A549 (cell line): Measurements from ENCODE around the gene CCL4. TPM values are rescaled to one million over a fixed set of nuclear protein-coding genes. Genes with fewer than 3 reads are reported as not detected.
"Not testable (repeated sequence)": the region's sequence is repeated elsewhere in the genome, so short reads cannot be mapped to it uniquely, and the experiment has no call there.

Experiments used
- ATAC-seq, 2 experiments: fragments of 200-7000 bp in 1 of 2; fragments of >200 bp in 1 of 2; cut with Nextera tagmentation in 1 of 2; cut with Tn5 transposase in 1 of 2; 3 replicates each; pipeline versions ENCODE4 v1.8.0 to v1.9.1; 2018 to 2020; ENCODE audit warnings: mild to moderate bottlenecking in 1 of 2, moderate library complexity in 1 of 2
- CTCF ChIA-PET: fragments of 300-600 bp; sonication (Branson Sonifier 250); formaldehyde crosslinking; extraction: SDS; loops from one replicate; lab custom pipeline; 2021; ENCODE audit warnings: antibody characterized with exemption, inconsistent platforms; lab: Yijun Ruan, JAX
- POLR2A ChIA-PET: fragments of 350-600 bp; formaldehyde crosslinking; extraction: SDS; loops from one replicate; lab custom pipeline; 2021; ENCODE audit warnings: antibody characterized with exemption, inconsistent platforms; lab: Yijun Ruan, JAX
- DNase-seq, 2 experiments: peaks; one replicate each; pipeline versions ENCODE4 v3.0.0 to v3.0.0-alpha.2; 2011 to 2016; ENCODE audit warnings: low read depth in 1 of 2, low spot score in 1 of 2
- FAIRE-seq: peaks from 2 replicates; lab custom pipeline; 2011; peaks lifted over from hg19 to GRCh38; lab: Jason Lieb, UNC
- H3K27ac ChIP-seq, 2 experiments: fragments of >200 bp; sonication (Bioruptor Twin); formaldehyde crosslinking; 3 replicates each; pipeline ENCODE4 v1.5.1; 2016 to 2017
- H3K4me1 ChIP-seq: fragments of >200 bp; sonication (Bioruptor Twin); formaldehyde crosslinking; 3 replicates; pipeline ENCODE4 v1.6.1; 2016
- H3K4me2 ChIP-seq: fragments of >200 bp; sonication (Bioruptor Twin); formaldehyde crosslinking; 3 replicates; pipeline ENCODE4 v1.6.1; 2016
- H3K4me3 ChIP-seq: fragments of >200 bp; sonication (Bioruptor Twin); formaldehyde crosslinking; 3 replicates; pipeline ENCODE4 v1.5.1; 2016
- H3K9me3 ChIP-seq: fragments of >200 bp; sonication (Bioruptor Twin); formaldehyde crosslinking; 3 replicates; pipeline ENCODE4 v1.6.1; 2016
- CHD2 ChIP-seq: fragments of 150-350 bp; IDR thresholded peaks from 2 replicates; pipeline ENCODE4 v1.6.1; 2014; ENCODE audit warnings: low read length; ENCODE audit not compliant: partially characterized antibody
- EHF ChIP-seq: fragments of 250-450 bp; sonication (Bioruptor Pico); IDR thresholded peaks from 2 replicates; pipeline ENCODE4 v1.5.0; 2020; ENCODE audit warnings: mild to moderate bottlenecking
- FOSL2 ChIP-seq, 2 experiments: fragments of 450-650 bp in 1 of 2; fragments of >200 bp in 1 of 2; sonication (Bioruptor Twin) in 1 of 2; formaldehyde crosslinking; IDR thresholded peaks; 2 replicates each; pipeline versions ENCODE4 v1.5.0 to v1.6.1; 2016 to 2020; ENCODE audit warnings: mild to moderate bottlenecking in 1 of 2, moderate library complexity in 1 of 2
- GATA3 ChIP-seq: IDR thresholded peaks from 2 replicates; pipeline ENCODE4 v1.6.1; 2012; ENCODE audit warnings: borderline replicate concordance
- HOXB5 ChIP-seq: fragments of 250-450 bp; sonication (Bioruptor Pico); IDR thresholded peaks from 2 replicates; pipeline ENCODE4 v1.5.0; 2020; ENCODE audit warnings: mild to moderate bottlenecking, moderate library complexity
- JUN ChIP-seq, 2 experiments: fragments of >200 bp; sonication (Bioruptor Twin); formaldehyde crosslinking; IDR thresholded peaks; 2 replicates in 1 of 2; 3 replicates in 1 of 2; pipeline ENCODE4 v1.6.1; 2016 to 2017
- KDM1A ChIP-seq: fragments of 200-600 bp; sonication (generic); IDR thresholded peaks from 2 replicates; pipeline ENCODE4 v1.6.1; 2016; ENCODE audit warnings: low read depth, mild to moderate bottlenecking
- MAZ ChIP-seq: fragments of 150-350 bp; IDR thresholded peaks from 2 replicates; pipeline ENCODE4 v1.6.1; 2014; ENCODE audit warnings: antibody characterized with exemption, low read depth, low read length, borderline replicate concordance
- NPAS2 ChIP-seq: fragments of 250-450 bp; sonication (Bioruptor Pico); IDR thresholded peaks from 2 replicates; pipeline ENCODE4 v1.8.0; 2022; ENCODE audit warnings: mild to moderate bottlenecking, moderate library complexity, borderline replicate concordance
- POLR2AphosphoS2 ChIP-seq: conservative IDR thresholded peaks from 2 replicates; pipeline ENCODE4 v1.6.1; 2012; ENCODE audit warnings: low read length, improper control_type of control experiment, inconsistent platforms
- RFX5 ChIP-seq: fragments of 450-650 bp; IDR thresholded peaks from 2 replicates; pipeline ENCODE4 v1.7.1; 2014; ENCODE audit warnings: antibody characterized with exemption, mild to moderate bottlenecking, moderate library complexity
- SREBF2 ChIP-seq: fragments of 450-650 bp; IDR thresholded peaks from 2 replicates; pipeline ENCODE4 v1.6.1; 2014; ENCODE audit warnings: mild to moderate bottlenecking, moderate library complexity
- TFCP2L1 ChIP-seq: fragments of 250-450 bp; sonication (Bioruptor Pico); IDR thresholded peaks from 2 replicates; pipeline ENCODE4 v1.5.0; 2021; ENCODE audit warnings: mild to moderate bottlenecking
- WGBS: methylation state at CpG from one replicate; pipeline ENCODE4 v1.1.6; 2017; ENCODE audit errors: missing lambda C conversion rate; 5-methylcytosine and 5-hydroxymethylcytosine counted together
- polyA plus RNA-seq, 4 experiments: library from polyadenylated mRNA; depleted of rRNA in 3 of 4; stranded (reverse); fragments of >200 nt; fragmentation: RNase III in 1 of 4; extraction: RNeasy Plus Mini Kit Qiagen cat#74134 plus additional on column Dnase treatment in 1 of 4; gene quantifications; 2 replicates in 3 of 4; 3 replicates in 1 of 4; pipeline ENCODE4 v1.2.3, GENCODE V29; 2011 to 2017
- TF ChIP-seq, protein P1 (sequence below): fragments of 250-450 bp; sonication (Bioruptor Pico); IDR thresholded peaks from 2 replicates; pipeline ENCODE4 v1.5.0; 2020; ENCODE audit warnings: low read depth, mild to moderate bottlenecking, moderate library complexity
- TF ChIP-seq, protein P2 (sequence below): fragments of 200-600 bp; sonication (generic); IDR thresholded peaks from 2 replicates; pipeline ENCODE4 v1.6.1; 2016; ENCODE audit warnings: antibody characterized with exemption, mild to moderate bottlenecking, moderate library complexity

CCL4 gene
- polyA plus RNA-seq, 2 of the 4 experiments (the other 2 are of a cell fraction): not detected

DNA sequence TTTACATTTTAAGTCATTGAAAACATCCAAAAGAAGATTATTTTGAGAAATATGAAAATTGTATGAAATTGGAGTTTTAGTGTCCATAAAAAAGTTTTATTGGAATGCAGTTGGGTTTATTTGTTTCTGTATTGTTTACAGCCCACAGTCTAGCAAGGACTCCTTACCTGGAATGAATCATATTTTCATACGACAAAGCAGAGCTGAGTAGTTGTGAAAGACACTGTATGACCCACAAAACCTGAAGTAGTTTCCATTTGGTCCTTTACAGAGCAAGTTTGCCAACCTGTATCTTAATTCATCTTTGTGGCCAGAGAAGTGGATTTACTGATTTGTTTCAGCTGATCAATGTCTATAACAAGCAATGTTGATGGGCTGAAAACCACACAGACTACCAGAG lies 29.3 kb upstream of the CCL4 start:
- Histone ChIP-seq H3K4me1 (no peaks in the 10 kb centered on the region), H3K9me3 (no peaks in the 10 kb centered on the region), H3K27ac (no peak overlapping the region), H3K4me3 (no peak overlapping the region), H3K4me2 (no peak overlapping the region)
- FAIRE-seq: no peak
- no peak for ATAC-seq
- POLR2A ChIA-PET: no interaction called here
- WGBS: 24% methylated on average over 1 of the region's 1 CpG
- TF ChIP-seq SREBF2 (no peak), KDM1A (no peak), TFCP2L1 (CRISPR knock-in tag) (no peak), JUN (IDR thresholded peaks at IDR 0.05) (no peak), POLR2AphosphoS2 (no peak), RFX5 (no peak), EHF (CRISPR knock-in tag) (no peak), GATA3 (no peak), MAZ (no peak), HOXB5 (CRISPR knock-in tag) (no peak), NPAS2 (CRISPR knock-in tag) (no peak), FOSL2 (IDR thresholded peaks at IDR 0.05) (no peak), FOSL2 (CRISPR knock-in tag; IDR thresholded peaks at IDR 0.05) (no peak), CHD2 (no peak)
- TF ChIP-seq, protein P1, sequence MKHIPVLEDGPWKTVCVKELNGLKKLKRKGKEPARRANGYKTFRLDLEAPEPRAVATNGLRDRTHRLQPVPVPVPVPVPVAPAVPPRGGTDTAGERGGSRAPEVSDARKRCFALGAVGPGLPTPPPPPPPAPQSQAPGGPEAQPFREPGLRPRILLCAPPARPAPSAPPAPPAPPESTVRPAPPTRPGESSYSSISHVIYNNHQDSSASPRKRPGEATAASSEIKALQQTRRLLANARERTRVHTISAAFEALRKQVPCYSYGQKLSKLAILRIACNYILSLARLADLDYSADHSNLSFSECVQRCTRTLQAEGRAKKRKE: no peak
- TF ChIP-seq, protein P2, sequence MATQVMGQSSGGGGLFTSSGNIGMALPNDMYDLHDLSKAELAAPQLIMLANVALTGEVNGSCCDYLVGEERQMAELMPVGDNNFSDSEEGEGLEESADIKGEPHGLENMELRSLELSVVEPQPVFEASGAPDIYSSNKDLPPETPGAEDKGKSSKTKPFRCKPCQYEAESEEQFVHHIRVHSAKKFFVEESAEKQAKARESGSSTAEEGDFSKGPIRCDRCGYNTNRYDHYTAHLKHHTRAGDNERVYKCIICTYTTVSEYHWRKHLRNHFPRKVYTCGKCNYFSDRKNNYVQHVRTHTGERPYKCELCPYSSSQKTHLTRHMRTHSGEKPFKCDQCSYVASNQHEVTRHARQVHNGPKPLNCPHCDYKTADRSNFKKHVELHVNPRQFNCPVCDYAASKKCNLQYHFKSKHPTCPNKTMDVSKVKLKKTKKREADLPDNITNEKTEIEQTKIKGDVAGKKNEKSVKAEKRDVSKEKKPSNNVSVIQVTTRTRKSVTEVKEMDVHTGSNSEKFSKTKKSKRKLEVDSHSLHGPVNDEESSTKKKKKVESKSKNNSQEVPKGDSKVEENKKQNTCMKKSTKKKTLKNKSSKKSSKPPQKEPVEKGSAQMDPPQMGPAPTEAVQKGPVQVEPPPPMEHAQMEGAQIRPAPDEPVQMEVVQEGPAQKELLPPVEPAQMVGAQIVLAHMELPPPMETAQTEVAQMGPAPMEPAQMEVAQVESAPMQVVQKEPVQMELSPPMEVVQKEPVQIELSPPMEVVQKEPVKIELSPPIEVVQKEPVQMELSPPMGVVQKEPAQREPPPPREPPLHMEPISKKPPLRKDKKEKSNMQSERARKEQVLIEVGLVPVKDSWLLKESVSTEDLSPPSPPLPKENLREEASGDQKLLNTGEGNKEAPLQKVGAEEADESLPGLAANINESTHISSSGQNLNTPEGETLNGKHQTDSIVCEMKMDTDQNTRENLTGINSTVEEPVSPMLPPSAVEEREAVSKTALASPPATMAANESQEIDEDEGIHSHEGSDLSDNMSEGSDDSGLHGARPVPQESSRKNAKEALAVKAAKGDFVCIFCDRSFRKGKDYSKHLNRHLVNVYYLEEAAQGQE: no peak
- no peak for DNase-seq
- CTCF ChIA-PET: interaction anchor here (1.1 to 3.8 kb wide), 7 partner anchors 12 to 409 kb away, joined by 3 to 22 read pairs (median 6); partner anchors contain the start of gene CCL18

DNA sequence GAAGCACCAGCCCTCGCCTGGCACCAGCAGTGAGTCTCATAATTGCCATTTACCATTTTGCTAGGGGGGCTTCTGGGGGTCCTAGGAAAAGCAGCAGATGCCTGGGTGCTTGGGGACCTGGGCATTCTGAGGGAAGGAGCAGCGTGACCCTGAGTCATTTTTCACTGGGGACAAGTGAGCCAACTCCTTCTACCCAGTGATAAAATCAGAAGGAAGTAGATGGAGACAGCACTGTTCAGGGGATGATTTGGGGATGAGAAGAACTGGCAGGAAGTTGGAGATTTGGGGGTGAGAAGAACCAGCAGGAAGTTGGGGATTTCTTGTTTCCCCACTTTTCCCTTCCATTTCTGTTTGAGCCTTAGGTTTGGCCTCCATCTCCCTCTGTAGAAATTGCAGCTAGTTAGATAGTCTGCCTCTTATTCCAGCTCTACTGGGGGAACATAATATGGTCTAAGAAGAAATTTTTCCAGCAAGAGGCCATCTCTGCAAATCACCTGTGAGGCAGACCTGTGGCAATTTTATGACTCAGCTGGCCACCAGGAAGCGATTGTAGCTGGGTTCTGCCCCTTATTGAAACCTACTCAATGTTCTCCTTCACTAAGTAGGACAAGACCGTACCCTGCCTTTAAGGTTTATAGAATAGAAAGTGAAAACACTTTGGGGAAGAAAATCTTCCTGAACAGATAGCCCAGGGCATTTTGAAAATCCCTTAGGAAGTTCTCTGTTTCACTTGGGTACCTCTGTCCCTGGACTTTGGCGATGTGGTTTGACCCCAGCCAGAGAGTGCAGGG lies 21.8 kb upstream of the CCL4 start:
- CTCF ChIA-PET: interaction anchor here (0.7 kb wide), 1 partner anchor 10 kb away, joined by 3 read pairs; no protein-coding TSS in a partner anchor
- H3K4me2 ChIP-seq, ATAC-seq, FAIRE-seq, DNase-seq, POLR2A ChIA-PET, H3K4me3 ChIP-seq, H3K4me1 ChIP-seq, H3K9me3 ChIP-seq, H3K27ac ChIP-seq: not testable (repeated sequence)
- WGBS: 13% methylated on average over 5 of the region's 5 CpGs

DNA sequence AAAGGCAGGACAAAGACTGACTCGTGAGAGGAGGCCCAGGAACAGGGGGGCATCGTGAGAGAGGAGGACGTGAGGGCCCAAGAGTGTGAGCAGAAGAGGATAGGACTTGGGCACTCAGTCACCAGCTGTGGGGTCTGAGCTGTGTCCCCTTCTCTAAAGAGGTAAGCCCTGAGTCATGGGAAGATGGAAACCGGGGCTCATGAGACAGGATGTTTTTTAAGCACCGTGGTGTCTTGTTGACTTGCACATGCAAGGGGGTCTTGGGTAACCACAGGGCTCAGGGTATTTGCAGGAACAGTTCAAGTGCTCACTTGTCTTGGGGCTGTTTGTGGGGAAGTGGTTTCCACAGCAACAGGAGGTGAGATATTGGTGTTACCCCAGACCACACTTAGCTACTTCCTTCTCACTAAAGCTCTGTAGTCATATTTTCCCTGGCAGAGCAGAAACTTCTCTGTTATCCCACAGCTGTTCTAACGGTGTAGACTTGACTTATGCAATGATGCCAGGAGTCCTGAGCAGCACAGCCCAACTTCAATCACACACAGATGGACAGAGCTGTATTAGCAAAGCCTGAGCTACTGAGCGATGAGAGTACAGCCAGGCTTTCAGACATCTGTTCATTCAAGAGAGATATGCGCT lies 21.0 kb upstream of the CCL4 start:
- DNase-seq, H3K9me3 ChIP-seq, ATAC-seq, H3K4me3 ChIP-seq, FAIRE-seq, POLR2A ChIA-PET, H3K4me1 ChIP-seq, H3K27ac ChIP-seq, H3K4me2 ChIP-seq: not testable (repeated sequence)
- CTCF ChIA-PET: interaction anchor here (0.7 kb wide), 1 partner anchor 9 kb away, joined by 3 read pairs; no protein-coding TSS in a partner anchor
- WGBS: 32% methylated on average over 8 of the region's 8 CpGs

DNA sequence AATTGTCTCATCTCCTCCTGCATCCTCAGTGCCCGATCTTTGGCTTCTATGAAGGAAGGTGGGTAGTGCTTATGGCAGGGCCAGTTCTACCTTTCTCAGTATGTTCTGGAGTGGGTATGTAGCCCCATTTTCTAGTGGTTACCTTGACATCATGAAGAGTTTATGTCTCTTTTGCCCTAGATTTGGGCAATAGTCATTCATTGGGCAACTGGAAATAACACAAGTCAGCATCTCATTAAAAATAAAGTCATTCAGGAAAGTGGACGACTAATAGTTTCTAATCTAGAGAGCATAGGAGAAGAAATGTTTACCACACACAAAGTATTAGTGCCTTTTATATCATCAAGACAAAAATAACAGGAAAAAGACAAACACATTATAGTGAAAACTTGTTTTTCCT lies 19.9 kb upstream of the CCL4 start:
- H3K4me3 ChIP-seq, ATAC-seq, H3K4me1 ChIP-seq, H3K9me3 ChIP-seq, DNase-seq, H3K27ac ChIP-seq, H3K4me2 ChIP-seq, CTCF ChIA-PET, FAIRE-seq, POLR2A ChIA-PET: not testable (repeated sequence)
- WGBS: 25% methylated on average over 2 of the region's 2 CpGs
